ENCODE data around the gene IL6R.
"Not testable (repeated sequence)": the region's sequence is repeated elsewhere in the genome, so short reads cannot be mapped to it uniquely, and the experiment has no call there.

IL6R gene

DNA sequence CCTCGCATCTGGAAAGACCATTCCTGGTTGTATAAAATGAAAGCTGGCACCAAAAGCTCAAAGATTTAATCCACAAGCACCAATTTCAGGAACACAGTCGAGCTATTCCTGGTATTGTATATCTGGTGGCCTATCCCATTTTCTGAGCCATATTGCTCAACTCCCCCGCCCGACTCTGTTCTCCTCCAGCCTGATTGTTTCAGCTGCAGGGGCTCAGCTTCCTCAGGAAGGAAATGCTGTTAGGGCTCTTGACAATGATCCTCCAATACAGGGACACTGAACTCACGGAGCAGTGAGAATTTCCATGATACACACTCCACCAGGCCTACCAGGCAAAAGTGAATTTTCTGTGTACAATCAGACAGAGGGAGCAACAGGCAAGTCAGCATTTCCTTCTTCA lies 80.0 kb downstream of the IL6R start:
- no peak for FAIRE-seq

DNA sequence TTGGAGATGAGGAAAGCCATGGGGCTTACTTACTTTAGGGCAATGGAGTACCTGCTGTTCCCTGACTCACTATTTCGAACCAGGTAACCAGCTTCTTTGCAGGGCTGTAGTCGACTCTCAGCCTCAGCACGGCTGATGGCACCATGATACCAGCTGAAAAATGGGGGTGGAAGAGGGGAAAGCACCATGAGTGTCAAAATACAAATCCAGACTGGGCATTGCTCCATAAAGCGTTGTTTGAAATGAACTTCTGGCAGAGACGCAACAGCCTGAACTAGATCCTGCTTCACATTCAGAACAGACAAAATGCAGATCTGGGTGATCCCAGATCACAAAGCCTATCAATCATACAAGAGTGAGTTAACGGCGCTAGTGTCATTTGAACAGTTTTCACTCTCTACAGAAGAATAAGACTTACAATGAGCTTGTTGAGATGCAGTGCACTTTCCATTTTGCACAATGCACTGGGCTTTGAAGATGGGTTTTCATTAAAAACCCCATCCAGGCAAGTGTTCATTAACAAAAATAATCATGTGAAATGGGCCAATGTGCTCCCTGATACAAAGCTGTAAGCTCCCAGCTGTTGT lies 80.9 kb downstream of the IL6R start:
- FAIRE-seq = no peak

DNA sequence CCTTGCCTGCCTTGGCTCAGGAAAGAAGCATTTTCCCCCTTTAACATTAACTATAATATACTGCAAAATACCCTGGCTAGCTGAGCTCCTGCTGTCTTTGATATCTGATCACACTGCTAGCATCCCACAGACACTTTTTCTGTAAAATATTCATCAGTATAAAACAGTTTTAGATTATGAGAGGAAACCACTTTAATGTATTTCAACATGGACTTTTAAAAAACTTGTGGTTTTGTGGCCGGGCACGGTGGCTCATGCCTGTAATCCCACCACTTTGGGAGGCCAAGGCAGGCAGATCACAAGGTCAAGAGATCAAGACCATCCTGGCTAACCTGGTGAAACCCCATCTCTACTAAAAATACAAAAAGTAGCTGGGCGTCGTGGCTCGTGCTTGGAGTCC lies 81.6 kb downstream of the IL6R start:
- FAIRE-seq = not testable (repeated sequence)

DNA sequence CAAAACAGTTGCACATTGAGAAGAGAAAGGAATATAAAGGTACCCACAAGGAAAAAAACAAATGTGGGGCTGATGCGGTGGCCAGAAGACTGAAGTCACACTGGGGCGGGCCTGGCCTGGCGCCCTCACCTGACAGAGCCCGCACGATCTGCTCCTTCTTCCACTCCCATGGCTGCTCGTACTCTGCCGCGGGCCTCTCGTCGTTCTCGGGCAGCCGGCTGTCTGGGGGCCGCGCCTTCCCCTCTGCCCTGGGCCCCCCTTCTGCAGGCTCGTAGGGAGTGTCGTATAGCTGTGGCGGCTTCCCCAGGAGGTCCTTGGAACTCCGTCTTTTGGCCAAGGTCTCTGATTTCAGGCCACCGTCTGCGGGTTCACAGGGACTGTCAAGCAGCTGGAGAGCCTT lies 83.8 kb downstream of the IL6R start:
- no peak for FAIRE-seq

DNA sequence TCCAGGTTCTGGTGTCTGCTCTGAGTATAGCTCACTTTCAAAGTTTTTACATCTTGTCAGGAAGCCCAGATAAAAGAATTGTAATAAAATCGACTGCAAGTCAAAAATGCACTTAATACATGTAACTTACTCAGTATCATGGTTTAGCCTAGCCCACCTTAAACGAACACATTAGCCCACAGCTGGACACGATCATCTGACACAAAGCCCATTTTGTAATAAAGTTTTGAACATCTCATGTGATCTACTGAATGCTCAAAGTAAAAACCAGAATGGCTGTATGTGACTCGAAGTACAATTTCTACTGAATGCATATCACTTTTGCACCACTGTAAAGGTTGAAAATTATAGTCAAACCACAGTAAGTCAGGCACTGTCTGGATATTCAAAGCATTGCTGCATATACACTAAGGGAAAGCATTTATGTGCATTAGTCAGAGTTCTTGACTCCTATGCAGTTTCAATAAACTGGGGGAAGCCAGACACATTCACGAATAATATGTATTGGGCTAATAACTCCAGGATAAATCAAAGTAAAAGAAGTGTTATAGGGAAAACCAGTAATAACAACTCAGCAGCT lies 84.6 kb downstream of the IL6R start:
- FAIRE-seq = no peak

DNA sequence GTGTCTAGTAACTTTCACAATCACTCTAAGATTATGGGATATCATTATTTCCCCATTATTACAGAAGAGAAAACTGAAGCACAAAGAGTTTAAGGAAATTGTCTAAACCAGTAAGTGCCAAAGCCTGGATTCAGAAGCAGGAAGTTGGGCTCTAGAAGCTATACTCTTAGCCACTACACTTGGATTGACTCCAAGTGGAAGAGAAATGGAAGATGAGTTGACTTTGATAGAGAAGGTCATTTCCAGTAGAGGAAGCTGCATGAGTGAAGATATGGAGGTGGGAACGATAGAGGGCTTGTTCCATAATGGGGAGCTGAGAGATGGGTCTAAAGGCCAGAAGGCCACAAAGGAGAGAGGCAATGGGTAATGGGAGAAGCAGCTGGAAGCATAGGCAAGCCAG lies 85.2 kb downstream of the IL6R start:
- no peak for FAIRE-seq

DNA sequence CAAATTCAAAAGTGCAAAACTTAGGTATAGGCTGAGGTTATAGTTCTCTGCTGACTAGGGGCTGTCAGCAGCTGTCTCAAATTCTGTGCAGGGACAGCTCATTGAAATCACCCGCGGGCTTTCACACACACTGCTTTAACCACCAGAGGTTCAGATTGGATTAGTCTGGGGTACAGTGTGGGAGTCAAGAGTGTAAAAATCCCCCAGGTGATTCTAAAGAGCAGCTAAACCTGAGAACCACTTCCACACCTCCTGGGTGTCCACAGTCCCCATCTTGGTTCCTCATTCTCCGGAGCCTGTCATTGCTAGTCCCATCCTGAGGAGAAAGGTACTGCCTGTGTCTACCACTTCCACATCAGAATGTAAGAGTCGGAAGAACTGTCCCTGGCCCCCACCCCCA lies 87.0 kb downstream of the IL6R start:
- FAIRE-seq = no peak

DNA sequence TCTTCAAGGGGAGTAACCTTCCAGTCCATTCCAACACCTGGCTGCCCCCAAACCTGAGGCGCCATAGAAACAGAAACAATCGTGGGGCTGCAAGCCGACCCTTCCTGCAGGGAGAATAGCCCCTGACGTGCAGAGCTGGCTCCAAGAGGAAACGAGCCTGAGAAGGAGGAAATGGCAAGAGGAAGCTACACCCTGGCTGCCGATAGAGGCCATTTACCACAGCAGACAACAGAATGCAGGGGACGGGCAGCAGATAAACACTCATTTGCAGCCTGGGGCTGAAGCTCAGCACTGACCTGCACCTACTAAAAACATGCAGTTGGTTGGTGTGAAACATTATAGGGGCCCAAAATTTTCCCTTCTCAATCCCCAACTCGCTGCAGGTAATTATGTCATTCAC lies 88.1 kb downstream of the IL6R start:
- no peak for FAIRE-seq

DNA sequence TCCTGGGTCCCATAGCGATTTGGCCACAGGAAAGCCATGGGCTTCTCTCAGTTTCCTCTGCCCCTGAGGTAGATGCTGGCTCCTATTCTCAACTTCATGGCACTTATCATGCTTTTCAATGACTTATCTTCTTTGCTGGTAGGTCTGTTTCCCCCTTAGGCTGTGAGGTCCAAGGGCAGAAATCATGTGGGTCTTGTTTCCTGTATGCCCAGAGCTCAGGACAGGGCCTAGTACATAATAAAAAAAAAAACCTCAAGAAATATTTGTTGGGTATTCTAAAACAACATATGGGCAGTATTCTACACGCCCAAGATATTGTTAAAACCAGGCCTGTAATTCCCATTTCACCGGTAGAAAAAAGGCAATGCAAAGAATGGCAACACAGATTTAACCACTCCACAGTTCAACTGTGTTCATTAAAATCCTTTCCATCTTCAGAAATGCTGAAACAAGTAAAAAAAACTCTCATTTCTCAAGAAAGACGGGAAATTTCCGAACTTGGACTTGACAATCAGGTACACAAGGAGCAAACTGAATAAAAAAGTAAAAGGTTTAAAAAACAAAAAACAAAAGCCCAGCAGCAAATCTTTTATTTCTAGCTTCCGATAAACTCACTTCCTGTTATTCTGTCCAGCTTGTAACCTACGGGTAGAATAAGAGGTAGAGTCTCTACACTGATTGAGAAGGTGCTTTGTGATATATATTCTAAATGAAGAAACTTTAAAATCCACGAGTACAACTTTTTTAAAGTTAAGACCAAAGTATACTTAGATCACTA lies 90.5 kb downstream of the IL6R start:
- no peak for FAIRE-seq

DNA sequence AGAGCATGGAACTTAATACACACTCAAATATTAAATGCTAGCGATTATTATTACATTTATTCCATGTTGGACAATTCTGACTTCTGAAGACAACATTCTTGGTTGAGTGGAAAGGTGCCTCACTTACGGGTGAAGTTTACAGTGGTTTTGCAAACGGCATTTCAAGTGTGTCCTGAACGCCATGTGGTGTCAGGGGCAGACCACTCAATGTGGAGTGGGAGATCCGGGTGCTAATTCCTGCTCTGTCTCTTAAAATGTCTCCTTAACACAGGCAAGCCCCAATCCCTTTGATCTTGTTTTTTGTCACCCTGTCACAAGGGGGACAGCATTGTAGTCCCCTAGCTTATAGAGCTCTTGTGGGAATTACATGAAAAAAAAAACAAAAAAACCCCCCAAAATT lies 91.2 kb downstream of the IL6R start:
- FAIRE-seq = no peak

DNA sequence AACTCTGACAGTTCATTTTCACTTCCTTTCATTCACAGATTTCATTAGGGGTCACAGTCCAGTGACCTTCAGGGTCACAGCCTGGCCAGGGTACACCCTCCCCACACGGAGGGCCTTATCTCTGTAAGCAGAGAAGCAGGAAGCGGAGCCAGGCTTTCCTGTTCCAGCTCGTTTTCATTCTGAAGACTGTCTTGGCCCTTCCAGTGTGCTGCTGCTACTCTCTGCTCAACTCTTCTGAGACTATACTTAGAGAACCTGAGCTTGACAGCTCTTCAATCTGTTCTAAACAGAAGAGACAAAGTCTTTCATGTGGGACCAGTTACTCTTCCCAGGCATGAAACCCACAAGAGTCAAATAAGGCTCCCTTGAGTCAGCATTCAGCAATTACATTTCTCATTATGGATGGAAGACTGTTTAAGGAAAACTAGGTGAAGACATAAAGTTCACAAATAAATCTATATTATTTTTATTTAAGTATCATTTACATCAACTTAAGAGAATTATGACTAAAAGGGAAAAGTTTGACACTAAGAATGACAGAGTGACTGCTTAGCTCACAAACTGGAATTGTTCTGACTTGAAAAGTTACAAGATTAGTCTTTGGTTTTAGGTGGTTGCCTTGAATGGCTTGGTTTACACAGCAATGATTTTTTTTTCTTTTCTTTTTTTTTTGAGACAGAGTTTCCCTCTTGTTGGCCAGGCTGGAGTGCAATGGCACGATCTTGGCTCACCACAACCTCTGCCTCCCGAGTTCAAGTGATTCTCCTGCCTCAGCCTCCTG lies 92.1 kb downstream of the IL6R start:
- FAIRE-seq = no peak

DNA sequence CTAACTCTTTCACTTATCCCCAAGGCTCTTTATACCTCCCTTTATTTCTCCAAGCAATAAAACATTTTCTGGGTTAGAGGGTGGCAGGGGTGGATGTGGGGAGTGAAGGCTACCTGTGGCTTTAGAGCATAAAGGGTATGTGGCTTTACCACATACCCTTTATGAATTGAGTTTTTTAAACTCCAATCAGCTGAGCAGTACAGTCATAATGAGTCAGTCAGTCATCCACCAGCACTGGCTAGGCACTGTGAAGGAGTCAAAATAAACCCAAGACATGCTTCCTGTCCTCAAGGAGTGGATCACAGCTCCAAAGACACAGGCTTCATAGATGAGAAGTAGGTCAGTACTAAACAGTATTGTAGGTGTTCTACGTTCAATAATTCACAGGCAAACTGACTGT lies 94.3 kb downstream of the IL6R start:
- FAIRE-seq = no peak

DNA sequence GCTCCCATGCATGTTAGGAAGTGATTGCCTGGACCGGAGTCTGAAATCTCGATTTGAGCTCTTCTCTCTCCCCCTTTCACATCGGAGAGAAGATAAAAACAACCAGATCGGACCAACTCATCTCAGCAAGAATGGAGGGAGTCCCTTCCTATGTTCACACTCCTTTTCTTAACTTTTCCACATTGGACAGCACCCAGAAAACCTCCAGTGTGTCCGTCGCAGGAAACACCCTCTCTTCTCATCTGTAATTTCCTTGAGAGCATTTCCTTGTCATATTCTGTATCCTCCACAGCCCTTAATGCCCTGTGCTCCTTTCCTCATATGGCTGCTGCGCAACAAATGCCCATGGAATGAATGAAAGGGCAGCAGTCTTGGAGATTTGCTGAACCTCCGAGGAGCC lies 95.4 kb downstream of the IL6R start:
- no peak for FAIRE-seq

DNA sequence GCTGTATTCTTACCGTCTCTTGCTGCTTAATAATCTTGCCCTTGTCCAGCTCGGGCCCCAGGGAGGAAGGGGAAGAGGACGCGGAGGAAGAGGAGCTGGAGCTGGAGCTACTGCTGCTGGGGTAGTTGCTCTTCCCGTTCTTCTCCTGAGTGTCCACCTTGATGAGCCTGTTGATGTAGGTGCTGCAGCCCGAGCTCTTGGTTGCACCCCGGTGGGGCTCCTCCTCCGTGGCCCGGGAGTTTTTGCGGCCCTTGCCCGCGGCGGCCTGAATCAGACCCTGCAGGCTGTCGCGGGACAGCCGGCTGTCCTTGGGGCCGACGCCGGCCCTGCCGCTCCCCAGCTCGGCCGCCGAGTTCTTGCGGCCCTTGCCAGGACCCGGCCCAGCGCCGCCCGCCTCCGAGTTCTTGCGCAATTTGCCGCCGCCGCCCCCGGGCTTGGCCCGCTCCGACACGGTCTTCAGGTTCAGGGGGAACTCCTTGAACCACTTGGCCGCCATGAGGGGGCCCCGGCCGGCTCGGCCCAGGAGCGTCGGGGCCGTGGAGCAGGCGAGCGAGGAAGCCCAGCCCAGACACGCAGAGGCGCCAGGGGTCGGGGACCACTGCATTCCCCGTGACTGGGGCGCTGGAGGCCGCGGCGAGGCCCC lies 96.4 kb downstream of the IL6R start:
- FAIRE-seq = no peak

DNA sequence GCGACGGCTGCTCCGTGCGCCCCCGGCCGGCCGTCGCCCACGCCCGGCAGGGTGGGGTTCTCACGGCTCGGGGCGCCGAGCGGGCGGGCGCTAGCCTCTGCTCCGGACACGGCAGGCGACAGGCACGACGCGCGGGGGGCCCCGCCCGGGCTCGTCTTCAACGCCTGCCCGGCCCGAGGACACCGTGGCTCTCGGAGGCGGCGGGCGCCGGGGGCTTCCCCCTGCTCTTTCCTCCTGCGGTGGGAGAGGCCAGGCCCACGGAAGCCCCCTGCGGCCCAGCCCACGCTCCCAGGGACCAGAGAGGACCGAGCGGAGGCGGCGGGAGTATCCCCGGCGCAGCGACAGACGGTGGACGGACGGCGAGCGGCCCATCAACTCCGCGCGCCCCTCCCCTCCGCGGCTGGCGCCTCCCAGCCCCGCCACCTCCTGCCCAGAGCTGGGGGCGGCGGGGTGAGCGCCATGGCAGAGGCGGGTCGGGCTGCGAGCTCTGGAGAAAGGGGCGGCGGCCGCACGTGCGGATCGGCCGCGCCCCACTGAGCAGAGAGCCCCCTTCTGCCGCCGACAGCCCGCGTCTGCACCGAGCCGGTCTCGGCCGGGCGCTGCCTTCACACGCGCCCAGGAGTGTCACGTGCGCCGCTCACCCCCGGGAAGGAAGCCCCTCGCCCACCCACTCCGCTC lies 97.1 kb downstream of the IL6R start, which contains the start of the genes SHE and TDRD10:
Gene SHE, minus strand, starts transcription at position 347 of the 678 bp plus-strand sequence. CDS start 386 bp downstream, outside the sequence.
Gene TDRD10, plus strand, starts transcription at position 154 of the 678 bp plus-strand sequence. CDS start 4,685 bp downstream, outside the sequence.
- no peak for FAIRE-seq

DNA sequence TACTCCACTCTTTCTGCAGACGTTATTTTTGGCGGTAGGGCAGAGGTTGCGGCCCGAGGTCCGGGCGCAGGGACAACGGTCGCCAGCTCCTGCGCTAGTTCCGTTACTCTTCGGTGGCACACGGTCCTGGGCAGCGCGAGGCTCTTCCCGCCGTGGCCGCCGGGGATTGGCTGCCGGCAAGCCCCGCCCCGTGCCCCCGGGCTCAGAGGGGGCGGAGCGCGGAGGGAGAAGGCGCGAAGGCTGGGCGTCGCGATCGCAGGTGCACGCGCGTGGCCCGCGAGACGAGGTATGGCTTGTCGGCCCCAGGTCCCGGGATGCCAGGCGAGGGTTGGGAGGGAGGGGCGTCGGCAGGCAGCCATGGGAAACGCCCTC lies 97.6 kb downstream of the IL6R start:
- no peak for FAIRE-seq

DNA sequence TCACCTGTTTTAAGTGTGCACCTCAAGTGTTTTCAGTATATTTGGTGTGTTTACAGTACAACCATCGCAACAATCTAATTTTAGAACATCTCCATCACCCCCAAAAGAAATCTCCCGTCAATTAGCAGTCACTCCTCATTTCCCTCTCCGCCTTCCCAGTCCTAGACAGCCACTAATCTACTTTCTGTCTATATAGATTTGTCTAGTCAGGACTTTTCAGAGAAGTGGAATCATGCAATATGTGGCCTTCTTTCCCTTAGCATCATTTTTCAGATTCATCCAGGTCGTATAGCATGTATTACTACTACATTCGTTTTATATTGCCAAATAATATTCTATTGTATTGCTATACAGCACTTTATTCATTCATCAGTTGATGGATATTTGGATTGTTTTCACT lies 98.8 kb downstream of the IL6R start:
- no peak for FAIRE-seq

DNA sequence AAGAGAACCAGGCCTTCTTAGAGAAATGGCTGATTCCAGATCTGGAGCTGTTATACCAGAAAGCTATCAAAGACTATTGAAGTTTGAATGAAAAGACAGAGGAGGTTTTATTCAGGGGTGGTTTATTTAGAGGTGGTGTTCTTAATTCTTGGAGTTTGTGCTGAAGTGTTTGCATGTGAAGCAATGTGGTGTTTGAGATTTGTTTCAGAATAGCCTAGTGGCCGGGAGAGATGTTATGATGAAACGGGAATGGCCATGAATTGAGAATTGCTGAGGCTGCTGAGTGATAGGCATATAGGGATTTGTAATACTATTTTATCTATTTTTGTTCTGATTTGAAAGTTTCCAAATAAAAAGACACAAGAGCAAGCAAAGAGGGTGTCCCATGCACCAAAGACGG lies 107.6 kb downstream of the IL6R start:
- FAIRE-seq = no peak

DNA sequence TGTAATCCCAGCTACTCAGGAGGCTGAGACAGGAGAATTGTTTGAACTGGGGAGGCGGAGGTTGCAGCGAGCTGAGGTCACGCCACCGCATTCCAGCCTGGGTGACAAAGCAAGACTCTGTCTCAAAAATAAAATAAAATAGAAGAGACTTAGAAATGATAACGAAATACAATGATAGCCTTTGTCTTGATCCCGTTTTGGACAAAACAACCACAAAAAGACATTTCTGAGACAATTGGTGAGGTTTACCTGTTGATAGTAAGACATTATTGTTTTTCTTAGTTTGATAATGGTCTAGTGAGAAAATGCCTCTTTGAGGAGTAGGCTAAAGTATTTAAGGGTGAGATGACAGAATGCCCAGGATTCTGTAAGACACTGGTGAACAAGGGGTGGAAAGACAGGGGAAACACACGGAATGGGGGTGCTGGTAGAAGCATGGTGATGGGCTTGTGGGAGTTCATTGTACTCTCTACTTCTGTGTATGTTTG lies 109.0 kb downstream of the IL6R start:
- FAIRE-seq = no peak

DNA sequence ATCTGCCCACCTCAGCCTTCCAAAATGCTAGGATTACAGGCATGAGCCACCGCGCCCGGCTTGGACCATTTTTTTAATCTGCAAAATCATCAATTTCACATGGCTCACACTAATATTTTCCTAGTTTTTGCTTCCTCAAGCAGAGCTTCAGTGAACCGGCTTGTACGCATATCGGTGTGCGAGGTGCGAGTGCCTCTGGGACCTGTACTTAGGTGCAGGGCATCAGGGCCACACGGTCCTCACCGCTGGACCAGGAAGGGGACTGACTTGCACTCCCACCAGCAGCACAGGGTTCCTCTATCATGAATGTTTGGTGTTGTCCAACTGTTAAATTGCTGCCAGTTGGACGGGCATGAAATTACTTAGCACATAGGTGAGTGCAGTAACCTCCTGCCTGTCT lies 112.5 kb downstream of the IL6R start:
- no peak for FAIRE-seq

All from islet of Langerhans (tissue), 1 donor.